ENCODE measurements around the gene HPCAL1.
"Not testable (repeated sequence)": the region's sequence is repeated elsewhere in the genome, so short reads cannot be mapped to it uniquely, and the experiment has no call there.

HPCAL1 gene

GRCh38 chr2:10449838-10450691, 147.4 kb downstream of the HPCAL1 start:
- TF ChIP-seq CTCF (IDR thresholded peaks at IDR 0.05; ENCODE audit: low read depth, low read length, missing control alignments): no peak
- no peak overlapping the region for H3K4me3 ChIP-seq (ENCODE audit: low read depth, low read length)
- no peak for DNase-seq (ENCODE audit: low read depth)

- no peak for DNase-seq (ENCODE audit: low read depth)
- no peak for TF ChIP-seq CTCF (IDR thresholded peaks at IDR 0.05; ENCODE audit: low read depth, low read length, missing control alignments)
- no peak overlapping the region for H3K4me3 ChIP-seq (ENCODE audit: low read depth, low read length)
These were observed 149.1 kb downstream of the HPCAL1 start for GRCh38 chr2:10451819-10452218.

- H3K4me3 ChIP-seq (ENCODE audit: low read depth, low read length): no peak overlapping the region
- DNase-seq (ENCODE audit: low read depth): no peak
- TF ChIP-seq CTCF (IDR thresholded peaks at IDR 0.05; ENCODE audit: low read depth, low read length, missing control alignments): no peak
These were observed 149.6 kb downstream of the HPCAL1 start for GRCh38 chr2:10452312-10452711.

GRCh38 chr2:10452956-10453904, 150.5 kb downstream of the HPCAL1 start:
- no peak for TF ChIP-seq CTCF (IDR thresholded peaks at IDR 0.05; ENCODE audit: low read depth, low read length, missing control alignments)
- H3K4me3 ChIP-seq (ENCODE audit: low read depth, low read length): no peak overlapping the region
- DNase-seq (ENCODE audit: low read depth): no peak

GRCh38 chr2:10453905-10454298, 151.2 kb downstream of the HPCAL1 start:
- no peak for DNase-seq (ENCODE audit: low read depth)
- TF ChIP-seq CTCF (IDR thresholded peaks at IDR 0.05; ENCODE audit: low read depth, low read length, missing control alignments): no peak
- no peak overlapping the region for H3K4me3 ChIP-seq (ENCODE audit: low read depth, low read length)

- H3K4me3 ChIP-seq (ENCODE audit: low read depth, low read length): no peak overlapping the region
- no peak for TF ChIP-seq CTCF (IDR thresholded peaks at IDR 0.05; ENCODE audit: low read depth, low read length, missing control alignments)
- DNase-seq (ENCODE audit: low read depth): no peak
These were observed 151.8 kb downstream of the HPCAL1 start for GRCh38 chr2:10454505-10454904.

GRCh38 chr2:10457195-10457594, 154.5 kb downstream of the HPCAL1 start:
- not testable (repeated sequence) for H3K4me3 ChIP-seq (ENCODE audit: low read depth, low read length); DNase-seq (ENCODE audit: low read depth)

All from GM12864 (cell line).